Sigmoid colon (tissue), 4 donors: ENCODE results near the gene TNNT2.

ENCODE experiments used
- CTCF ChIP-seq, 4 experiments: fragments of 450-650 bp in 3 of 4; fragments of 200-600 bp in 1 of 4; IDR thresholded peaks; one replicate each; pipeline ENCODE4 v1.5.1; 2016 to 2019; ENCODE audit warnings: antibody characterized with exemption in 4 of 4, mild to moderate bottlenecking in 3 of 4, moderate library complexity in 2 of 4
- EP300 ChIP-seq, 4 donors: sonication (generic); formaldehyde crosslinking; IDR thresholded peaks; one replicate each; pipeline ENCODE4 v1.6.1; 2017; ENCODE audit warnings: antibody characterized with exemption in 4 of 4
- POLR2A ChIP-seq, 2 donors: fragments of 450-650 bp; IDR thresholded peaks; one replicate each; pipeline ENCODE4 v1.6.1; 2016; ENCODE audit warnings: antibody characterized with exemption in 2 of 2, mild to moderate bottlenecking in 2 of 2, moderate library complexity in 2 of 2
- POLR2AphosphoS5 ChIP-seq, 4 donors: sonication (generic); formaldehyde crosslinking; IDR thresholded peaks; one replicate each; pipeline ENCODE4 v1.6.1; 2017; ENCODE audit warnings: antibody characterized with exemption in 4 of 4

GRCh38 chr1:201400852-201401230 is 23.4 kb upstream of the TNNT2 start:
- no peak for TF ChIP-seq CTCF (IDR thresholded peaks at IDR 0.05)
- TF ChIP-seq EP300 (IDR thresholded peaks at IDR 0.05), result no peak
- TF ChIP-seq POLR2A (IDR thresholded peaks at IDR 0.05), result no peak
- TF ChIP-seq POLR2AphosphoS5 (IDR thresholded peaks at IDR 0.05), result no peak
